ENCODE results near the gene ARL13B. TPM values are rescaled to one million over a fixed set of nuclear protein-coding genes. Genes with fewer than 3 reads are reported as not detected.

The ARL13B gene
- total and polyA plus RNA-seq, 2 of the 13 experiments (the other 11 are each of a cell fraction or from before 2014, with no cell fraction given), result 2.2 to 9.6 TPM

DNA sequence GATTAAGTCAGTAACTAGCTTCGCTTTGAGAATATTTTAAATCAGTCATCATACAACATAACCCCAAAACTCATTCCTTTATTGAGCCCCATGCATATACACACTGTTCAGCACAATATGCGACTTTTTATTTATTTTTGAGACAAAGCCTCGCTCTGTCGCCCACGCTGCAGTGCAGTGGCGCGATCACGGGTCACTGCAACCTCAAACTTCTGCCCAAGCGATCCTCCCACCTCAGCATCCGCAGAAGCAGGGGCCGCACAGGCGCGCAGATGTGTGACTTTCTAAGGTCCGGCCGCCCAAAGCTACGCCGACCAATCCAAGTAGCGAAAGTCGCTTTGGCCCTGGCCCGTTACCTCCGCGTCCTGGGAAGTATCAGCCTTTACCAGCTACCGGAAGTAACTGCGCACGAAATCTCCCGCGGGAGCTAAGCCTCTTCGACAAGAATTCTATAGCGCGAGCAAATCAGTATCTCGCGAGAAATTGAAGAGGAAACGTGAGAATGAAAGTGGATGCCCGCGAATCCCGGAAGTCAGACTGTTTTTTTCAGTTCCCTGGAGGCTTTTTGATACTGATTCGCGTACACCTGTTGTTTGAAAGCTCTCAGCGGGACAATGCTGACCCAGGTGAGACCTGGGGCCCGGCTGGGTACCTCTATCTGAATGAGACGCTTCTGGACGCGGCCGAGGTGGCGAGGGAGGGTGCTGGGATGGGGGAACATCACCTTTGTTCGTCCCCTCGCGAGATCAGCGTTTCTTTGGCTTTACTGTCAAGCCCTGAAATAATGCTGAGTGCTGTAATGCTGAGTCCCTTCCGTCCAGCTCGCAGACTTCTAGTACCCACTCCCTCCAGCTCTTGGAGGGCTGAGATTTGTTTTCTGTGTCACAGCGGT lies 82.8 kb downstream of the ARL13B start, which contains the start of the genes DHFR2 and NSUN3 (continued):
- TF ChIP-seq, protein P1, sequence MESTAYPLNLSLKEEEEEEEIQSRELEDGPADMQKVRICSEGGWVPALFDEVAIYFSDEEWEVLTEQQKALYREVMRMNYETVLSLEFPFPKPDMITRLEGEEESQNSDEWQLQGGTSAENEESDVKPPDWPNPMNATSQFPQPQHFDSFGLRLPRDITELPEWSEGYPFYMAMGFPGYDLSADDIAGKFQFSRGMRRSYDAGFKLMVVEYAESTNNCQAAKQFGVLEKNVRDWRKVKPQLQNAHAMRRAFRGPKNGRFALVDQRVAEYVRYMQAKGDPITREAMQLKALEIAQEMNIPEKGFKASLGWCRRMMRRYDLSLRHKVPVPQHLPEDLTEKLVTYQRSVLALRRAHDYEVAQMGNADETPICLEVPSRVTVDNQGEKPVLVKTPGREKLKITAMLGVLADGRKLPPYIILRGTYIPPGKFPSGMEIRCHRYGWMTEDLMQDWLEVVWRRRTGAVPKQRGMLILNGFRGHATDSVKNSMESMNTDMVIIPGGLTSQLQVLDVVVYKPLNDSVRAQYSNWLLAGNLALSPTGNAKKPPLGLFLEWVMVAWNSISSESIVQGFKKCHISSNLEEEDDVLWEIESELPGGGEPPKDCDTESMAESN (CRISPR knock-in tag; conservative IDR thresholded peaks at IDR 0.05), result 0 out of 2 replicates have a peak, but pooled peaks have one; percentile 54
- TF ChIP-seq IKZF1 (IDR thresholded peaks at IDR 0.05), result no peak
- TF ChIP-seq ARNT2 (CRISPR knock-in tag; IDR thresholded peaks at IDR 0.05; ENCODE audit: low read depth), result peak; percentile 79; the same call in 1 of the 2 replicates
- TF ChIP-seq CBX5 (CRISPR knock-in tag; IDR thresholded peaks at IDR 0.05; ENCODE audit: borderline replicate concordance), result 0 out of 2 replicates have a peak, but pooled peaks have one; percentile 60
- peak; percentile 63 for TF ChIP-seq MYC (CRISPR knock-in tag; IDR thresholded peaks at IDR 0.05; ENCODE audit: borderline replicate concordance)
- no peak for TF ChIP-seq ZNF703 (CRISPR knock-in tag; IDR thresholded peaks at IDR 0.05; ENCODE audit: borderline replicate concordance)
- peak; percentile 53; the same call in 1 of the 2 replicates for TF ChIP-seq ZNF350 (CRISPR knock-in tag; IDR thresholded peaks at IDR 0.05; ENCODE audit: borderline replicate concordance, low read depth)
- no peak for TF ChIP-seq ZNF180 (CRISPR knock-in tag; IDR thresholded peaks at IDR 0.05; ENCODE audit: borderline replicate concordance, low read depth)
- TF ChIP-seq ZBTB1 (CRISPR knock-in tag; IDR thresholded peaks at IDR 0.05; ENCODE audit: borderline replicate concordance), result no peak
- TF ChIP-seq, protein P2, sequence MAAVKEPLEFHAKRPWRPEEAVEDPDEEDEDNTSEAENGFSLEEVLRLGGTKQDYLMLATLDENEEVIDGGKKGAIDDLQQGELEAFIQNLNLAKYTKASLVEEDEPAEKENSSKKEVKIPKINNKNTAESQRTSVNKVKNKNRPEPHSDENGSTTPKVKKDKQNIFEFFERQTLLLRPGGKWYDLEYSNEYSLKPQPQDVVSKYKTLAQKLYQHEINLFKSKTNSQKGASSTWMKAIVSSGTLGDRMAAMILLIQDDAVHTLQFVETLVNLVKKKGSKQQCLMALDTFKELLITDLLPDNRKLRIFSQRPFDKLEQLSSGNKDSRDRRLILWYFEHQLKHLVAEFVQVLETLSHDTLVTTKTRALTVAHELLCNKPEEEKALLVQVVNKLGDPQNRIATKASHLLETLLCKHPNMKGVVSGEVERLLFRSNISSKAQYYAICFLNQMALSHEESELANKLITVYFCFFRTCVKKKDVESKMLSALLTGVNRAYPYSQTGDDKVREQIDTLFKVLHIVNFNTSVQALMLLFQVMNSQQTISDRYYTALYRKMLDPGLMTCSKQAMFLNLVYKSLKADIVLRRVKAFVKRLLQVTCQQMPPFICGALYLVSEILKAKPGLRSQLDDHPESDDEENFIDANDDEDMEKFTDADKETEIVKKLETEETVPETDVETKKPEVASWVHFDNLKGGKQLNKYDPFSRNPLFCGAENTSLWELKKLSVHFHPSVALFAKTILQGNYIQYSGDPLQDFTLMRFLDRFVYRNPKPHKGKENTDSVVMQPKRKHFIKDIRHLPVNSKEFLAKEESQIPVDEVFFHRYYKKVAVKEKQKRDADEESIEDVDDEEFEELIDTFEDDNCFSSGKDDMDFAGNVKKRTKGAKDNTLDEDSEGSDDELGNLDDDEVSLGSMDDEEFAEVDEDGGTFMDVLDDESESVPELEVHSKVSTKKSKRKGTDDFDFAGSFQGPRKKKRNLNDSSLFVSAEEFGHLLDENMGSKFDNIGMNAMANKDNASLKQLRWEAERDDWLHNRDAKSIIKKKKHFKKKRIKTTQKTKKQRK (IDR thresholded peaks at IDR 0.05; ENCODE audit: low read length), result no peak
- TF ChIP-seq ZC3H13 (CRISPR knock-in tag; IDR thresholded peaks at IDR 0.05), result no peak
- TF ChIP-seq ZNF839 (CRISPR knock-in tag; IDR thresholded peaks at IDR 0.05; ENCODE audit: borderline replicate concordance), result no peak
- no peak for TF ChIP-seq ZNF20 (CRISPR knock-in tag; IDR thresholded peaks at IDR 0.05)
- peak; percentile 55; the same call in 1 of the 2 replicates for TF ChIP-seq KDM2A (CRISPR knock-in tag; IDR thresholded peaks at IDR 0.05; ENCODE audit: borderline replicate concordance, low read depth)
- TF ChIP-seq SRSF1 (optimal IDR thresholded peaks at IDR 0.05; ENCODE audit: low read depth, low read length), result no peak
- TF ChIP-seq NFATC3 (CRISPR knock-in tag; IDR thresholded peaks at IDR 0.05), result peak; percentile 87
- TF ChIP-seq, protein P3, sequence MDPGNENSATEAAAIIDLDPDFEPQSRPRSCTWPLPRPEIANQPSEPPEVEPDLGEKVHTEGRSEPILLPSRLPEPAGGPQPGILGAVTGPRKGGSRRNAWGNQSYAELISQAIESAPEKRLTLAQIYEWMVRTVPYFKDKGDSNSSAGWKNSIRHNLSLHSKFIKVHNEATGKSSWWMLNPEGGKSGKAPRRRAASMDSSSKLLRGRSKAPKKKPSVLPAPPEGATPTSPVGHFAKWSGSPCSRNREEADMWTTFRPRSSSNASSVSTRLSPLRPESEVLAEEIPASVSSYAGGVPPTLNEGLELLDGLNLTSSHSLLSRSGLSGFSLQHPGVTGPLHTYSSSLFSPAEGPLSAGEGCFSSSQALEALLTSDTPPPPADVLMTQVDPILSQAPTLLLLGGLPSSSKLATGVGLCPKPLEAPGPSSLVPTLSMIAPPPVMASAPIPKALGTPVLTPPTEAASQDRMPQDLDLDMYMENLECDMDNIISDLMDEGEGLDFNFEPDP (CRISPR knock-in tag; conservative IDR thresholded peaks at IDR 0.05), result no peak
